SK-N-SH treated with all-trans-retinoic acid at 6 μM for 48 hours (cell line): ENCODE data around the gene INO80B.
A peak's percentile ranks its signal among the peaks of the same experiment; 100 is the strongest.

Experiments
- ATAC-seq: fragments of 200-7000 bp; cut with Tn5 transposase; 3 replicates; pipeline ENCODE4 v1.9.1; 2020; ENCODE audit warnings: mild to moderate bottlenecking, moderate library complexity
- ARNTL ChIP-seq: fragments of 450-650 bp; formaldehyde crosslinking; IDR thresholded peaks from 2 replicates; pipeline ENCODE4 v1.5.0; 2020; ENCODE audit warnings: low read depth, mild to moderate bottlenecking, moderate library complexity, borderline replicate concordance
- BACH2 ChIP-seq: fragments of 250-450 bp; sonication (Bioruptor Pico); IDR thresholded peaks from 2 replicates; pipeline ENCODE4 v1.9.0; 2021; ENCODE audit warnings: mild to moderate bottlenecking, borderline replicate concordance
- CSDC2 ChIP-seq: fragments of 250-450 bp; sonication (Bioruptor Pico); IDR thresholded peaks from 2 replicates; pipeline ENCODE4 v1.5.0; 2020; ENCODE audit warnings: mild to moderate bottlenecking, moderate library complexity
- ESRRG ChIP-seq: fragments of 250-450 bp; sonication (Bioruptor Pico); IDR thresholded peaks from 2 replicates; pipeline ENCODE4 v1.6.1; 2021; ENCODE audit warnings: mild to moderate bottlenecking
- GLIS3 ChIP-seq: fragments of 250-450 bp; sonication (Bioruptor Pico); IDR thresholded peaks from 2 replicates; pipeline ENCODE4 v1.5.0; 2020; ENCODE audit warnings: mild to moderate bottlenecking, moderate library complexity
- ISL1 ChIP-seq: fragments of 250-450 bp; sonication (Bioruptor Pico); IDR thresholded peaks from 2 replicates; pipeline ENCODE4 v2.1.2; 2022; ENCODE audit warnings: mild to moderate bottlenecking, moderate library complexity
- OSR1 ChIP-seq: fragments of 250-450 bp; sonication (Bioruptor Pico); IDR thresholded peaks from 2 replicates; pipeline ENCODE4 v1.8.0; 2022; ENCODE audit warnings: moderate library complexity, mild to moderate bottlenecking, inconsistent platforms
- PPARA ChIP-seq: fragments of 250-450 bp; sonication (Bioruptor Pico); IDR thresholded peaks from 2 replicates; pipeline ENCODE4 v1.5.0; 2020; ENCODE audit warnings: mild to moderate bottlenecking, borderline replicate concordance
- RARB ChIP-seq: fragments of 250-450 bp; sonication (Bioruptor Pico); IDR thresholded peaks from 2 replicates; pipeline ENCODE4 v1.8.0; 2021; ENCODE audit warnings: mild to moderate bottlenecking, moderate library complexity
- SNAI2 ChIP-seq: fragments of 250-450 bp; sonication (Bioruptor Pico); IDR thresholded peaks from 2 replicates; pipeline ENCODE4 v1.5.0; 2020; ENCODE audit warnings: mild to moderate bottlenecking, moderate library complexity
- TCF4 ChIP-seq: fragments of 250-450 bp; sonication (Bioruptor Pico); IDR thresholded peaks from 2 replicates; pipeline ENCODE4 v1.8.0; 2021; ENCODE audit warnings: mild to moderate bottlenecking, moderate library complexity, borderline replicate concordance
- TOX ChIP-seq: fragments of 250-450 bp; sonication (Bioruptor Pico); IDR thresholded peaks from 2 replicates; pipeline ENCODE4 v1.8.0; 2021; ENCODE audit warnings: mild to moderate bottlenecking, moderate library complexity, borderline replicate concordance
- ZC3H10 ChIP-seq: fragments of 250-450 bp; sonication (Bioruptor Pico); IDR thresholded peaks from 2 replicates; pipeline ENCODE4 v1.5.1; 2021; ENCODE audit warnings: mild to moderate bottlenecking, moderate library complexity
- ZFP3 ChIP-seq: fragments of 250-450 bp; sonication (Bioruptor Pico); IDR thresholded peaks from 2 replicates; pipeline ENCODE4 v1.5.0; 2020; ENCODE audit warnings: mild to moderate bottlenecking, moderate library complexity
- ZFP30 ChIP-seq: fragments of 450-650 bp; formaldehyde crosslinking; IDR thresholded peaks from 2 replicates; pipeline ENCODE4 v1.5.0; 2022; ENCODE audit warnings: mild to moderate bottlenecking, moderate library complexity
- ZNF565 ChIP-seq: fragments of 450-650 bp; formaldehyde crosslinking; conservative IDR thresholded peaks from 2 replicates; pipeline ENCODE4 v1.5.0; 2020; ENCODE audit warnings: low read depth, mild to moderate bottlenecking, moderate library complexity
- ZNF70 ChIP-seq: fragments of 450-650 bp; formaldehyde crosslinking; IDR thresholded peaks from 2 replicates; pipeline ENCODE4 v1.5.0; 2020; ENCODE audit warnings: mild to moderate bottlenecking, moderate library complexity
- ZNF8 ChIP-seq: fragments of 450-650 bp; formaldehyde crosslinking; IDR thresholded peaks from 2 replicates; pipeline ENCODE4 v1.5.0; 2020; ENCODE audit warnings: mild to moderate bottlenecking, moderate library complexity
- TF ChIP-seq, protein P1 (sequence below): fragments of 250-450 bp; sonication (Bioruptor Pico); IDR thresholded peaks from 2 replicates; pipeline ENCODE4 v1.5.1; 2020; ENCODE audit warnings: low read depth, mild to moderate bottlenecking, moderate library complexity
- TF ChIP-seq, protein P2 (sequence below): fragments of 250-450 bp; sonication (Bioruptor Pico); IDR thresholded peaks from 2 replicates; pipeline ENCODE4 v1.8.0; 2021; ENCODE audit warnings: low read depth, mild to moderate bottlenecking, moderate library complexity, borderline replicate concordance
- TF ChIP-seq, protein P3 (sequence below): fragments of 250-450 bp; sonication (Bioruptor Pico); IDR thresholded peaks from 2 replicates; pipeline ENCODE4 v1.8.0; 2020; ENCODE audit warnings: mild to moderate bottlenecking, moderate library complexity, borderline replicate concordance
- TF ChIP-seq, protein P4 (sequence below): fragments of 250-450 bp; sonication (Bioruptor Pico); IDR thresholded peaks from 2 replicates; pipeline ENCODE4 v1.5.0; 2020; ENCODE audit warnings: mild to moderate bottlenecking, moderate library complexity
- TF ChIP-seq, protein P5 (sequence below): fragments of 250-450 bp; sonication (Bioruptor Pico); IDR thresholded peaks from 2 replicates; pipeline ENCODE4 v1.5.1; 2021; ENCODE audit warnings: mild to moderate bottlenecking, moderate library complexity

Gene INO80B

DNA sequence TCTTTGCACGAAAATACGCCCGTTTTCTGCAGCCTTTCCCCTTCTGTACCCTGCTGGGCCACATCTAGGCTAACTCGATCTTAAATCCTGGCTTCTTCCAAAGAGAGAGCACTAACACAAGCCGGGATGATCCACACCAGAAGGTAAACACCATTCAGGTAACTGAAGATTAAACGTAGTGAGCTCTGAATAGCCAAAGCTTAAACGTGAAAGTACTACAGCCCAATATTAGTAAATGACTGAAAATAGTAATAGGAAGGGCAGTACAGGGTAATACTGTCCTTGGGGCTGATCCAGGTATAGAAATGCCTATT lies 18.0 kb downstream of the INO80B start:
- TF ChIP-seq TOX = no peak
- TF ChIP-seq, protein P1, sequence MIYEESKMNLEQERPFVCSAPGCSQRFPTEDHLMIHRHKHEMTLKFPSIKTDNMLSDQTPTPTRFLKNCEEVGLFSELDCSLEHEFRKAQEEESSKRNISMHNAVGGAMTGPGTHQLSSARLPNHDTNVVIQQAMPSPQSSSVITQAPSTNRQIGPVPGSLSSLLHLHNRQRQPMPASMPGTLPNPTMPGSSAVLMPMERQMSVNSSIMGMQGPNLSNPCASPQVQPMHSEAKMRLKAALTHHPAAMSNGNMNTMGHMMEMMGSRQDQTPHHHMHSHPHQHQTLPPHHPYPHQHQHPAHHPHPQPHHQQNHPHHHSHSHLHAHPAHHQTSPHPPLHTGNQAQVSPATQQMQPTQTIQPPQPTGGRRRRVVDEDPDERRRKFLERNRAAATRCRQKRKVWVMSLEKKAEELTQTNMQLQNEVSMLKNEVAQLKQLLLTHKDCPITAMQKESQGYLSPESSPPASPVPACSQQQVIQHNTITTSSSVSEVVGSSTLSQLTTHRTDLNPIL (CRISPR knock-in tag) = no peak
- no peak for TF ChIP-seq TCF4 (CRISPR knock-in tag)
- TF ChIP-seq, all 23 proteins: peak for 0
- peak; percentile 4 for ATAC-seq

DNA sequence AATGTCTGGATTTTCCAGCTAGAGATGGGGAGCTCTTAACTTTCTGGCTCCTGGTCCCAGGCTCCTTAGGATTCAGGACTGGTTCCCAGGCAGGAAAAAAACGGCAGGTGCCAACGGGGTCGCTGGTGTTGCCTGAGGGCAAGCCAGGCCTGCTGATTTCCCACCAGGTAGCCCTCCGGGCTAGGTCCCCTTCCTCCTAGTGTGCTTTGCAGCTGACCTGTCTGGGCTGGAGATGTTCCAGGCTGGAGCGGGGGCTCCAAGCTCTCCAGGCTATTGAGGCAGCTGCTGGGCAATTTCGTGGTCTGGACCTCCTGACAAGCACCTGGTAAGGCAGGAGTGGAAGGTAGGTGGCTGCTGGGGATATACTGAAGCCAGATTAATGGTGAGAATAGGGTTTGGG lies 19.6 kb downstream of the INO80B start:
- TF ChIP-seq SNAI2 (CRISPR knock-in tag) (no peak), GLIS3 (CRISPR knock-in tag) (no peak), CSDC2 (CRISPR knock-in tag) (no peak), ESRRG (CRISPR knock-in tag) (no peak), ZC3H10 (CRISPR knock-in tag) (no peak), TCF4 (CRISPR knock-in tag) (no peak), RARB (CRISPR knock-in tag) (no peak), OSR1 (no peak), BACH2 (CRISPR knock-in tag) (no peak), ARNTL (CRISPR knock-in tag) (no peak), PPARA (CRISPR knock-in tag) (no peak), ZFP3 (CRISPR knock-in tag) (no peak), ZFP30 (no peak), TOX (no peak), ZNF565 (CRISPR knock-in tag) (no peak), ZNF8 (CRISPR knock-in tag) (no peak)
- TF ChIP-seq, protein P2, sequence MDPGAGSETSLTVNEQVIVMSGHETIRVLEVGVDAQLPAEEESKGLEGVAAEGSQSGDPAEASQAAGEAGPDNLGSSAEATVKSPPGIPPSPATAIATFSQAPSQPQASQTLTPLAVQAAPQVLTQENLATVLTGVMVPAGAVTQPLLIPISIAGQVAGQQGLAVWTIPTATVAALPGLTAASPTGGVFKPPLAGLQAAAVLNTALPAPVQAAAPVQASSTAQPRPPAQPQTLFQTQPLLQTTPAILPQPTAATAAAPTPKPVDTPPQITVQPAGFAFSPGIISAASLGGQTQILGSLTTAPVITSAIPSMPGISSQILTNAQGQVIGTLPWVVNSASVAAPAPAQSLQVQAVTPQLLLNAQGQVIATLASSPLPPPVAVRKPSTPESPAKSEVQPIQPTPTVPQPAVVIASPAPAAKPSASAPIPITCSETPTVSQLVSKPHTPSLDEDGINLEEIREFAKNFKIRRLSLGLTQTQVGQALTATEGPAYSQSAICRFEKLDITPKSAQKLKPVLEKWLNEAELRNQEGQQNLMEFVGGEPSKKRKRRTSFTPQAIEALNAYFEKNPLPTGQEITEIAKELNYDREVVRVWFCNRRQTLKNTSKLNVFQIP = no peak
- TF ChIP-seq, protein P3, sequence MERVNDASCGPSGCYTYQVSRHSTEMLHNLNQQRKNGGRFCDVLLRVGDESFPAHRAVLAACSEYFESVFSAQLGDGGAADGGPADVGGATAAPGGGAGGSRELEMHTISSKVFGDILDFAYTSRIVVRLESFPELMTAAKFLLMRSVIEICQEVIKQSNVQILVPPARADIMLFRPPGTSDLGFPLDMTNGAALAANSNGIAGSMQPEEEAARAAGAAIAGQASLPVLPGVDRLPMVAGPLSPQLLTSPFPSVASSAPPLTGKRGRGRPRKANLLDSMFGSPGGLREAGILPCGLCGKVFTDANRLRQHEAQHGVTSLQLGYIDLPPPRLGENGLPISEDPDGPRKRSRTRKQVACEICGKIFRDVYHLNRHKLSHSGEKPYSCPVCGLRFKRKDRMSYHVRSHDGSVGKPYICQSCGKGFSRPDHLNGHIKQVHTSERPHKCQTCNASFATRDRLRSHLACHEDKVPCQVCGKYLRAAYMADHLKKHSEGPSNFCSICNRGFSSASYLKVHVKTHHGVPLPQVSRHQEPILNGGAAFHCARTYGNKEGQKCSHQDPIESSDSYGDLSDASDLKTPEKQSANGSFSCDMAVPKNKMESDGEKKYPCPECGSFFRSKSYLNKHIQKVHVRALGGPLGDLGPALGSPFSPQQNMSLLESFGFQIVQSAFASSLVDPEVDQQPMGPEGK (CRISPR knock-in tag) = no peak
- TF ChIP-seq, protein P1 (CRISPR knock-in tag) = no peak
- TF ChIP-seq, protein P4, sequence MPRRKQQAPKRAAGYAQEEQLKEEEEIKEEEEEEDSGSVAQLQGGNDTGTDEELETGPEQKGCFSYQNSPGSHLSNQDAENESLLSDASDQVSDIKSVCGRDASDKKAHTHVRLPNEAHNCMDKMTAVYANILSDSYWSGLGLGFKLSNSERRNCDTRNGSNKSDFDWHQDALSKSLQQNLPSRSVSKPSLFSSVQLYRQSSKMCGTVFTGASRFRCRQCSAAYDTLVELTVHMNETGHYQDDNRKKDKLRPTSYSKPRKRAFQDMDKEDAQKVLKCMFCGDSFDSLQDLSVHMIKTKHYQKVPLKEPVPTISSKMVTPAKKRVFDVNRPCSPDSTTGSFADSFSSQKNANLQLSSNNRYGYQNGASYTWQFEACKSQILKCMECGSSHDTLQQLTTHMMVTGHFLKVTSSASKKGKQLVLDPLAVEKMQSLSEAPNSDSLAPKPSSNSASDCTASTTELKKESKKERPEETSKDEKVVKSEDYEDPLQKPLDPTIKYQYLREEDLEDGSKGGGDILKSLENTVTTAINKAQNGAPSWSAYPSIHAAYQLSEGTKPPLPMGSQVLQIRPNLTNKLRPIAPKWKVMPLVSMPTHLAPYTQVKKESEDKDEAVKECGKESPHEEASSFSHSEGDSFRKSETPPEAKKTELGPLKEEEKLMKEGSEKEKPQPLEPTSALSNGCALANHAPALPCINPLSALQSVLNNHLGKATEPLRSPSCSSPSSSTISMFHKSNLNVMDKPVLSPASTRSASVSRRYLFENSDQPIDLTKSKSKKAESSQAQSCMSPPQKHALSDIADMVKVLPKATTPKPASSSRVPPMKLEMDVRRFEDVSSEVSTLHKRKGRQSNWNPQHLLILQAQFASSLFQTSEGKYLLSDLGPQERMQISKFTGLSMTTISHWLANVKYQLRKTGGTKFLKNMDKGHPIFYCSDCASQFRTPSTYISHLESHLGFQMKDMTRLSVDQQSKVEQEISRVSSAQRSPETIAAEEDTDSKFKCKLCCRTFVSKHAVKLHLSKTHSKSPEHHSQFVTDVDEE = no peak
- no peak for ATAC-seq

DNA sequence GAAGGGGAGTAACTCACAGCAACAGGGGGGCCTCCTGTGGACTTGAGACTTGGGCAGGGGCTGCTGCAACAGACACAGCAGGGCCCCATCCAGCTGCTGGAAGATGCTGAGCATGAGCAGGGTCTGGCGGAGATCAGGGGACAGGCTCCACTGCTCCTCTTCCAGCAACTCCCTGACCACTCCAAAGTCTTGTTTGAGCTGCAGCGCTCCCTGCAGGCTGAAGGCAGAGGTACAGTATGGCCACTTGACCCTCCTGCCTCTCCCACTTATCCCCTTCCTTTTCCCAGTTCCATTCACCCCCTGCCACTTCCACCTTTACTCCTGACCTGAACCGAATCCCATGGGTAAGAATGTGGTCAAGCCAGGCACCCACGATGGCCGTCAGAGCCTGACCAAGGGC lies 20.0 kb downstream of the INO80B start:
- ATAC-seq = no peak
- TF ChIP-seq, protein P5, sequence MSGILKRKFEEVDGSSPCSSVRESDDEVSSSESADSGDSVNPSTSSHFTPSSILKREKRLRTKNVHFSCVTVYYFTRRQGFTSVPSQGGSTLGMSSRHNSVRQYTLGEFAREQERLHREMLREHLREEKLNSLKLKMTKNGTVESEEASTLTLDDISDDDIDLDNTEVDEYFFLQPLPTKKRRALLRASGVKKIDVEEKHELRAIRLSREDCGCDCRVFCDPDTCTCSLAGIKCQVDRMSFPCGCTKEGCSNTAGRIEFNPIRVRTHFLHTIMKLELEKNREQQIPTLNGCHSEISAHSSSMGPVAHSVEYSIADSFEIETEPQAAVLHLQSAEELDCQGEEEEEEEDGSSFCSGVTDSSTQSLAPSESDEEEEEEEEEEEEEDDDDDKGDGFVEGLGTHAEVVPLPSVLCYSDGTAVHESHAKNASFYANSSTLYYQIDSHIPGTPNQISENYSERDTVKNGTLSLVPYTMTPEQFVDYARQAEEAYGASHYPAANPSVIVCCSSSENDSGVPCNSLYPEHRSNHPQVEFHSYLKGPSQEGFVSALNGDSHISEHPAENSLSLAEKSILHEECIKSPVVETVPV (CRISPR knock-in tag) = no peak
- TF ChIP-seq ARNTL (CRISPR knock-in tag) (no peak), ZNF8 (CRISPR knock-in tag) (no peak), PPARA (CRISPR knock-in tag) (no peak), CSDC2 (CRISPR knock-in tag) (no peak), ZNF70 (CRISPR knock-in tag) (no peak), TOX (no peak), OSR1 (no peak), TCF4 (CRISPR knock-in tag) (no peak), ISL1 (CRISPR knock-in tag) (no peak), GLIS3 (CRISPR knock-in tag) (no peak), SNAI2 (CRISPR knock-in tag) (no peak)
- TF ChIP-seq, protein P4 = no peak
- TF ChIP-seq, protein P3 (CRISPR knock-in tag) = no peak
- TF ChIP-seq, all 23 proteins: peak for 0
